CD14-positive monocyte (primary cell): ENCODE measurements around the gene EDN2. TPM values are rescaled to one million over a fixed set of nuclear protein-coding genes. Genes with fewer than 3 reads are reported as not detected.

ENCODE experiments used
- DNase-seq, 3 donors: peaks; one replicate each; pipeline ENCODE4 v3.0.0-alpha.2; 2011 to 2022
- H2AFZ ChIP-seq: 2 replicates; pipeline ENCODE4 v1.6.0; 2012; ENCODE audit warnings: mild to moderate bottlenecking, low read depth, low read length, inconsistent platforms; ENCODE audit not compliant: insufficient read depth, poor library complexity, severe bottlenecking
- H3K27ac ChIP-seq, 2 donors: 1 replicate in 1 of 2; 2 replicates in 1 of 2; pipeline ENCODE4 v1.5.1; 2012 to 2013; ENCODE audit warnings: low read length in 2 of 2, control low read depth in 1 of 2, inconsistent platforms in 1 of 2, low read depth in 1 of 2, mild to moderate bottlenecking in 1 of 2
- H3K27me3 ChIP-seq, 2 donors: one replicate each; pipeline versions ENCODE4 v1.6.0 to v1.6.1; 2011 to 2013; ENCODE audit warnings: low read length in 2 of 2; ENCODE audit not compliant: control insufficient read depth in 2 of 2, insufficient read depth in 2 of 2
- H3K36me3 ChIP-seq, 2 donors: replicated peaks in 1 of 2; 1 replicate in 1 of 2; 2 replicates in 1 of 2; pipeline versions ENCODE4 v1.5.1 to v1.6.1; 2012 to 2013; ENCODE audit warnings: low read length in 2 of 2, control low read depth in 1 of 2, inconsistent platforms in 1 of 2, mild to moderate bottlenecking in 1 of 2; ENCODE audit not compliant: insufficient read depth in 2 of 2, control insufficient read depth in 1 of 2
- H3K4me1 ChIP-seq, 2 donors: 1 replicate in 1 of 2; 2 replicates in 1 of 2; pipeline versions ENCODE4 v1.5.1 to v1.6.1; 2012 to 2013; ENCODE audit warnings: low read length in 2 of 2, control low read depth in 1 of 2, inconsistent platforms in 1 of 2, mild to moderate bottlenecking in 1 of 2, moderate library complexity in 1 of 2; ENCODE audit not compliant: insufficient read depth in 2 of 2, control insufficient read depth in 1 of 2
- H3K4me2 ChIP-seq: replicated peaks from 2 replicates; pipeline ENCODE3; 2012; ENCODE audit warnings: low read length, moderate library complexity, mild to moderate bottlenecking; ENCODE audit not compliant: poor library complexity, severe bottlenecking; ENCODE audit errors: extremely low read depth
- H3K4me3 ChIP-seq, 3 experiments: fragments of 200-600 bp in 1 of 3; sonication (generic) in 1 of 3; replicated peaks in 1 of 3; 1 replicate in 2 of 3; 2 replicates in 1 of 3; pipeline ENCODE4 v1.5.1; 2011 to 2013; ENCODE audit warnings: low read length in 3 of 3, mild to moderate bottlenecking in 3 of 3, control low read depth in 2 of 3, low read depth in 2 of 3, inconsistent platforms in 1 of 3, moderate library complexity in 1 of 3
- H3K79me2 ChIP-seq: 2 replicates; pipeline ENCODE4 v1.6.0; 2012; ENCODE audit warnings: mild to moderate bottlenecking, control low read depth, inconsistent platforms, low read length, moderate library complexity; ENCODE audit not compliant: insufficient read depth
- H3K9ac ChIP-seq: 2 replicates; pipeline ENCODE4 v1.6.0; 2017; ENCODE audit warnings: low read length, mild to moderate bottlenecking; ENCODE audit not compliant: insufficient read depth, poor library complexity, severe bottlenecking
- H3K9me3 ChIP-seq, 2 donors: replicated peaks in 1 of 2; 1 replicate in 1 of 2; 2 replicates in 1 of 2; pipeline versions ENCODE4 v1.5.1 to v1.6.1; 2012 to 2013; ENCODE audit warnings: low read length in 2 of 2, control low read depth in 1 of 2; ENCODE audit not compliant: control insufficient read depth in 1 of 2, insufficient read depth in 1 of 2
- H4K20me1 ChIP-seq: 2 replicates; pipeline ENCODE4 v1.6.0; 2012; ENCODE audit warnings: mild to moderate bottlenecking, low read length, control low read depth, moderate library complexity; ENCODE audit not compliant: insufficient read depth
- H3K27ac Mint-ChIP-seq, 7 donors: one replicate each; pipeline ENCODE4 v1.8.0; 2020; ENCODE audit warnings: mild to moderate bottlenecking in 7 of 7, mixed read lengths in 7 of 7, moderate library complexity in 6 of 7, inconsistent platforms in 2 of 7
- H3K27me3 Mint-ChIP-seq, 3 donors: one replicate each; pipeline ENCODE4 v1.8.0; 2021 to 2022; ENCODE audit warnings: low read depth in 3 of 3, mild to moderate bottlenecking in 3 of 3, mixed read lengths in 3 of 3, moderate library complexity in 3 of 3, inconsistent platforms in 1 of 3
- H3K36me3 Mint-ChIP-seq, 2 donors: one replicate each; pipeline ENCODE4 v1.8.0; 2020; ENCODE audit warnings: mixed read lengths in 2 of 2, inconsistent platforms in 1 of 2, mild to moderate bottlenecking in 1 of 2
- H3K4me1 Mint-ChIP-seq: one replicate; pipeline ENCODE4 v1.8.0; 2020; ENCODE audit warnings: mild to moderate bottlenecking, mixed read lengths
- H3K4me3 Mint-ChIP-seq, 2 donors: one replicate each; pipeline ENCODE4 v1.8.0; 2020; ENCODE audit warnings: mild to moderate bottlenecking in 2 of 2, mixed read lengths in 2 of 2, moderate library complexity in 1 of 2
- H3K9me3 Mint-ChIP-seq, 7 donors: one replicate each; pipeline ENCODE4 v1.8.0; 2020 to 2022; ENCODE audit warnings: mixed read lengths in 7 of 7, mild to moderate bottlenecking in 6 of 7, moderate library complexity in 6 of 7, inconsistent platforms in 2 of 7
- CTCF ChIP-seq: fragments of 200-600 bp; IDR thresholded peaks from one replicate; pipeline ENCODE4 v1.8.0; 2022; ENCODE audit warnings: antibody characterized with exemption, mild to moderate bottlenecking
- WGBS: methylation state at CpG from one replicate; pipeline ENCODE4 v1.1.5; 2013; ENCODE audit warnings: missing lambda C conversion rate; ENCODE audit not compliant: insufficient coverage; 5-methylcytosine and 5-hydroxymethylcytosine counted together
- intact Hi-C, 2 donors: fragments of 100-400 bp; cut with micrococcal nuclease; formaldehyde crosslinking; loops; one replicate each; pipeline versions ENCODE4 v1.15.0 to v1.15.1; 2023
- polyA plus RNA-seq, 3 donors: library from polyadenylated mRNA; depleted of rRNA in 1 of 3; unstranded in 2 of 3; stranded (reverse) in 1 of 3; fragments of 300-500 nt in 2 of 3; fragments of >200 nt in 1 of 3; fragmentation: Illumina TruSeq in 2 of 3; gene quantifications; 1 replicate in 2 of 3; 2 replicates in 1 of 3; pipeline ENCODE4 v1.2.3, GENCODE V29; 2012 to 2021

EDN2 gene
- polyA plus RNA-seq, 3 donors, result not detected

- Histone ChIP-seq H3K4me2 (no peak overlapping the region), H4K20me1 (no peaks in the 10 kb centered on the region), H3K36me3 (no peaks in the 10 kb centered on the region), H3K27ac (no peak overlapping the region), H3K9ac (no peak overlapping the region), H3K79me2 (no peaks in the 10 kb centered on the region), H3K4me3 (no peak overlapping the region), H3K9me3 (no peaks in the 10 kb centered on the region), H2AFZ (no peak overlapping the region), H3K27me3 (peaks cover 0 to 15% of the 10 kb centered on the region in 2 donors), H3K4me1 (peaks cover 9 to 21% of the 10 kb centered on the region in 2 donors)
- Mint-ChIP-seq H3K9me3 (no peaks in the 10 kb centered on the region), H3K27me3 (peaks cover 15 to 36% (median 24%) of the 10 kb centered on the region in 3 donors), H3K36me3 (no peaks in the 10 kb centered on the region), H3K4me1 (peaks cover 12% of the 10 kb centered on the region), H3K27ac (no peak overlapping the region), H3K4me3 (no peak overlapping the region)
- peak in 2 of 3 donors; percentile 11 to 24 for DNase-seq
- TF ChIP-seq CTCF, result peak; percentile 74
- WGBS, result 71% methylated on average over 2 of the region's 7 CpGs
- intact Hi-C loops, result no loop called here
Observed at GRCh38 chr1:41492341-41492848, 7.9 kb upstream of the EDN2 start.

- H3K27me3 Mint-ChIP-seq, result peaks cover 24 to 36% (median 30%) of the 10 kb centered on the region in 3 donors
- Histone ChIP-seq H4K20me1 (no peaks in the 10 kb centered on the region), H3K4me2 (no peak overlapping the region), H3K27me3 (peaks cover 0 to 14% of the 10 kb centered on the region in 2 donors), H3K79me2 (no peaks in the 10 kb centered on the region), H3K4me1 (peaks cover 9 to 23% of the 10 kb centered on the region in 2 donors), H3K9me3 (no peaks in the 10 kb centered on the region), H3K36me3 (no peaks in the 10 kb centered on the region), H3K4me3 (no peak overlapping the region), H3K27ac (no peak overlapping the region), H3K9ac (no peak overlapping the region), H2AFZ (no peak overlapping the region)
- H3K4me1 Mint-ChIP-seq, result peaks cover 20% of the 10 kb centered on the region
- no peak for TF ChIP-seq CTCF
- peak overlapping the region in 1 of 7 donors; percentile 61 for H3K27ac Mint-ChIP-seq
- DNase-seq, result no peak
- intact Hi-C loops, result no loop called here
- WGBS, result 78% methylated on average over 2 of the region's 2 CpGs
- H3K9me3 Mint-ChIP-seq, result no peaks in the 10 kb centered on the region
- no peaks in the 10 kb centered on the region for H3K36me3 Mint-ChIP-seq
- H3K4me3 Mint-ChIP-seq, result no peak overlapping the region
Observed at GRCh38 chr1:41490911-41491310, 6.4 kb upstream of the EDN2 start.
